GM21423 (cell line): ENCODE measurements around the gene C1QTNF6.

Experiments used
- ATAC-seq: cut with Tn5 transposase; IDR thresholded peaks from one replicate; pipeline ENCODE4 v1.9.1; 2021; ENCODE audit warnings: mild to moderate bottlenecking, moderate library complexity; ENCODE audit not compliant: unreplicated experiment

Gene C1QTNF6

DNA sequence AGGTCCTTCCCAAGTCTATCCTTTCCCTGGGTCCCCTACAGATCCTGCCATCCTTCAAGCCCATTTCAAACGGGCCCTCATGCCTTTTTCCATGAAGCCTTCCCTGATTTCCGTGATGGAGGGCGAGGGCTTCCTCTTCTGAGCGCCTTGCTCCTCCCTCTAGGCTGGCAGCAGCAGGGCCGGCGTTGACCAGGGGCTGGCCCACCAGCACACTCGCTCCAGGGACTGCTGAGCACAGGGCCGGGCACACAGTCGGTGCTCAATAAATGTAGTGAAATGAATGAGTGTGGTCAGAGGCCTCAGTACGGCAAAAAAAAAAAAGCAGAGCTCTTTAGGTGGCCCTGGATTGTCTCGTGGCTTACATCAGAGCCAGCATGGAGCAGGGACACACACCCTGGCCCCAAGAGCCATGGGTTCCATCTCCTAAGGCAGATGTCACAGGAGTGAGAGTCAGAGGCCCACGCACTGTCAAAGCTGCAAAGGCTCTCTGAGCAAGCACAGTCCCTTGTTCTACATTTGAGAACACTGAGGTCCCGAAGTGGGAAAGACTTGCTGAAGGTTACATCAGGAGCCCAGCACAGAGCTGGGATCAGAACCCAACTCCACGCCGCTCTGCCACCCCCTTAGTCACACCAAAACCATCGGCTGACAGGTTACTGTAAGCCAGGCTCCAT, 41.4 kb downstream of the C1QTNF6 start:
- no peak for ATAC-seq

DNA sequence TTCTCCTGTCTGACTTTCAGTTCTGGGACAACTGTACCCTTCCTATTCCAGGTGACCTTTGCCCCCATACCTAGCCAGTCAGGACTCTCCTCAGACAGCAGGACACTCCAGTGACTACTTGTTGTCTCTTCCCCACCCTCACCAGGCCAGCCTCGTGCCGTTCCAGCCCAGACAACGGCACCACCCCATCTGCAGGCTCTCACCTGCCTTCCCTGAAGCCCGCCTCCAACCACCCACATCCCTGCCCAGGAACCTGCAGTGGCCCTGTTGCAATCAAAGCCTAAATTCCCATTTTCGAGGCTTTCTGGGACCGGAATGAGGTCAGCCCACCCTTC, 42.0 kb downstream of the C1QTNF6 start:
- no peak for ATAC-seq

DNA sequence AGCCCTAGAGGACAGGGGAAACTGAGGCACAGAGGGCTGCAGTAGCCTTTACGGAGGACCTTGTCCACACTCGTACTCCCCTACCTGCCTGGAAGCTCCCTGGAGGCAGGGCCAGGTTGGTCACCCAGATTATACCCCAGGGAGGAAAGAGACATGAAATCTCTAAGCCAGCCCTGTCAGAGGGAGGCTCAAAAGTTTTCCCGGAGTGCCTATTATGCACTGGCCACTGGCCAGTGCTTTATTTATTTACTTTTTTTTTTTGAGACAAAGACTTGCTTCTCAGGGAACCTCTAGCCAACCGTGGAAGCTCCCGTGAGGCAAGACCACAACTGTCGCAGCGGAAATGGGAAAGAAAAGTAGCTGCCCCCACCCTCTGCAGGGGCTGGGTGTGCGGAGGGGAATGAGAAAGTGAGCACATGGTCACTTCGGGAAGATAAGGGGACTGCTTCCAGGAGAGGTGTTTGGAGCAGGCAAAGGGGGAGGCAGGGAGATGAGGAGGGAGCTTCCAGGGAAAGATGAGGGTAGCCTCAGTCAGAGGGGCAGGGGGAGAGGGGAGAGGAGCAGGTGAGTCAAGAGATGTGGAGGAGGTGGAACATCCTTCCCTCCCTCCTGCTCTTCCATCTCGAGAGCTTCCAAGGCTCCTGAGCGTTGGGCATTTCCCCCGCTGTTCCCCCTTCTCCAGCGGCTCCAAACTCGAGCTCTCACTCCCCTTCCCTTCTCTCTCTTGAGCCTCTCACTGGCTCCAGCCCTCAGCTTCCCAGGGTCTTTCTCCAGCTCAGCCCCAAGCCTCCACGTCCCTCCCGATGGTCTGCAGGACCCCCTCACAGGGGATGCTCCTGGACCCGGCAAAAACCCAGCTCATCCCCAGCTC, 42.6 kb downstream of the C1QTNF6 start:
- no peak for ATAC-seq

DNA sequence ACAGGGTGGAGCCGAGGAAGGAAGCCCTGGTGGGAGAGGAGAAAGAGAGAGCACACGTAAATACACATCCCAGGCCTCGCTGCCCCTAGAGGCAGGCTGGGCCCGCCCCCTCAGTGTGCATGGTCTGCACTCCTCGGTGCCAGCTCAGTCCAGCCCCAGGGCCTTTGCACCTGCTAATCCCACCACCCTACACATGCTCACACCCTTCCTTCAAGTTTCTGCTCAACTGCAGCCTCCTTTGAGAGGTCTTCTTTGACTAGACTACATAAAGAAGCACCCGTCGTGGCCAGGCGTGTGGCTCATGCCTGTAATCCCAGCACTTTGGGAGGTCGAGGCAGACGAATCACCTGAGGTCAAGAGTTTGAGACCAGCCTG, 43.9 kb downstream of the C1QTNF6 start:
- no peak for ATAC-seq

DNA sequence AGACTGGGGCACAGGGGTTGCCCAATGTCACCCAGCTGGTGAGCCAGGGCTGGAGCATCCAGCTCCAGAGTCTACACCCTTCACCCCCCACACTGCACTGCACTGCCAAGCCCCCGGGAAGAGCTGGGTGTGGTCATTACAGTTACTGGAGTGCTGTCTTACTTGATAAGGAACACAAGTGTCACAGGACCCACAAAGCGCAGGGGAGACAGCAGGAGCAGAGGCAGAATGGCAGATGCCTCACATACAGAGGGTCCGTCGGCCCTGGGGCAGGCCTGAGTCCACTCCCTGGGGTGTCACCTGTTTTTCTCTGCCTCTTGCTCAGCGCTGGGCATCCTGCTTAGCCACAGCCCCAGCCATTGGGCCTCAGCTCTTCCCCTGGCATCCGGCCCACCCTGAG, 46.1 kb downstream of the C1QTNF6 start:
- no peak for ATAC-seq

DNA sequence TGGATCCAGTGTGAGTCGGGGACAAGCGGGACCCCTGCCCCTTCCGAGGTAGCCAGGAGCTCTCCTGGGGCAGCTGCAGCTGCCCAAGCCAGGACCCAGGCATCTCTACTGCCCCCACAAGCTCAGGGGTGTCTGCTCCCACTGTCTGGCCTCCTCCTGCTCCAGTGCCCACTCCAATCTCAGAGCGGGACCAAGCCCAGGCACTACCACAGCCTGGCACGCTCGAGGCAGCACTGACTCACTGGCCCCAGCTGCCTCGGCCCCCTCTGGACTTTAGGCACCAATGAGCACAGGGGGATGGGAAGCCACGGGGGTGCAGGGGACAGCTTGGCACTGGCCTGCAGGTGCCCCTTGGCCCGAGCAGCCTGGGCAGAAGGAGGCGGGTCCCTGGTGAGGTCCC, 46.6 kb downstream of the C1QTNF6 start:
- ATAC-seq, result no peak

DNA sequence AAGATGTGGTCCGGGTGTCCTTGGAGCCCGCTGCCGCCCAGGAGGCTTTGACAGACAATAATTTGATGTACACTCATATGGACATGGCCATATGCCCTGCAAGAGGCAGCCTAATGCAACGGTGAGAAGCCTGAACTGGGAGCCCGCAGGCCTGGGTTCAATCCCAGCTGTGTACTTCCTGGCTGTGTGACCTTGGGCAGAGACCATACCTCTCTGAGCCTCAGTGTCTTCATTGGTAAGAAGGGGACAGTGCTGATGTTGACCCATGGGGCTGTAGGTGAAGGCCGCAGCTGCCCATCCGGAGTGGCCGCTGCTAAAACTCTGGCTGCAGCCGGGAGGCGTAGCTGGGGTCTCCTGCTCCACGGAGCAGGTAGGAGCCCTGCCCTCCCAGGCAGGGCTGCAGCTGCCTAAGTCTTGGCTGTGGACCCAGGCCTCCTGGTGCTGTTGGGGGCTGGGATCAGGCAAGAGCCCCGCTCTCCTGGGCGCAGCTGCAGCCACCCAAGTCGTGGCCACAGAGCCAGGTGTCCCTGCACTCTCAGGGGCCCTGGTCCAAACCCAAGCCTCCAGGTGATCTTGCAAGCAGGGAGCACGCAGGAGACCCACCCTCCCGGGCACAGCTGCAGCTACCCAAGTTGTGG, 47.2 kb downstream of the C1QTNF6 start:
- ATAC-seq, result no peak

DNA sequence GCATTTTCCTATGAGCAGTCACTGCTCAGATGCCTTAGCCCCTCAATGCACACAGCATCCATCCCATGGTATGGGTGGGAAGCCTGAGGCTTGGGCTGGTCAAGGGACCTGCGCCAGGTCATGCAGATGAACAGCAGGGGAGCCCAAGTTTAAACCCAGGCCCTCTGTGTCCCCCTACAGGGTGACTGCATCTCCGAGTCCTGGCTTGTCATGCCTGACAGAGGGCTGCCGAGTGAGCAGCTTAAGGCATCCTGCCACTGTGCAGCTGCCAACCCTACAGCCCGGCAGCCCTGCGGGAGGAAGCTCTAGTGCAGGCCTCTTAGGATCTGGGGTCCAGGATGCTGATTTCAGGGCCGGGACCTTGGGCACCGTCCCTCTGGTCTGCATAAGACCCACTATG, 48.3 kb downstream of the C1QTNF6 start:
- ATAC-seq, result no peak

DNA sequence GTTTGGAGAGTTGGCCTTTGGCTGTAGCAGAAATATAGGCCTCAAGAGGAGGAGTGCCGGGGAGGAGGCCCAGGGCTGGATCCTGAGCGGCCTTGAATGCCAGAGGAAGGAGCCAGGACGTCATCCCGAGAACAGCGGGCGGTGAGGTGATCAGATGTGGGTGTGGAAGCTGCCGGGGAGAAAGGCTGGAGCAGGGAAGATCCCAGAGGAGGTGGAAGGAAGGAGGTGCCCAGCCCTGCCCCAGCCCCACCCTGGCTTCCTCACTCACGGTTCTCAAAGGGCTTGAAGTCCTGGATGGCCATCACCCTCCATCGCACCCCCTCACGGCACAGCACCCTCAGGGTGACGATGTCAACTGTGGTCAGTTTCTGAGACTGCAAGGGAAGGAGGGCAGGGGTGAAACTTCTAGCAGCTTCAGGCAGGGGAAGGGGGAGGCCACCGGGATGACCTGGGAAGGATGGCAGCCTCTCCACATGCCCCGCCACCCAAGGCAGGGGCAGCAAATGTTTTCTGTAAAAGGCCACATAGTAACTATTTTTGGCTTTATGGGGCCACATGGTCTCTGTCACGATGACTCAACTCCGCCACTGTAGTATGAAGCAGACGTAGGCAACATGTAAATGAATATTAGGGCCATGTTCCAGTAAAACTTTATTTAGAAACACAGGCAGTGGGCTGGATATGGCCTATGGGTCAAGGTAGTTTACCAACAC, 49.0 kb downstream of the C1QTNF6 start:
- no peak for ATAC-seq

DNA sequence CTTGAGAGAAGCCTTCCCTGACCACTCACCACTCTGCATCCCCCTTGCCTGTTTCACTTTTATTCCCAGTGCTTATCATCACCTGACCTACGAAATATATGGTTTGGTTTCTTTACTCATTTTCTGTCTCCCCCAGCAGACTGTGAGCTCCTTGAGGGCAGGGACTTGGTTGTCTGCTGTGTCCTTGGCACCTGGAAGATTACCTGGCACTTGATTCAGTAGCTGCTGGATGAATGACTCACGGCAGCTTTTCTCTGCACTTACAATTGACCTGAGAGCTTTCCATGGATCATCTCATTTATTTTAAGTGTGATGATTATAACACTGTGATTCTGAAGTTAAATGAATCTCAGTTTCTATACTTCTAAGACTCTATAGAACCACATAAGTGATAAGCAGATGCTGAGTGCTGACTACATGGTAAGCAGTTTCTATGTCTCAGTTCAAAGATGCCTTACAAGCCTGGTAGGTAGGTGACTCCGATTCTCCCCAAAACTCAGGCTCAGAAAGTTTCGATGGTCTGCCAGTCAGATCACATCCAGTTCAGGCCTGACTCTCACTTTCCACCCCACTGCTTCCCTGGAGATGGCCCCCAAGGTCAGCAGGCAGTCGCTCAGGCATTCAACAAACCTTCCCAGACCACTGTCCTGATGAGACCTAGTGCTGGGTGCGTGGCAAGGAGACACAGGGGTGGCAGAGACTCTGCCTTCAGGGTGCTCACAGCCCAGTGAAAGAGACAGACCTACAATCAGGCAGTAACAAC, 50.0 kb downstream of the C1QTNF6 start:
- no peak for ATAC-seq

DNA sequence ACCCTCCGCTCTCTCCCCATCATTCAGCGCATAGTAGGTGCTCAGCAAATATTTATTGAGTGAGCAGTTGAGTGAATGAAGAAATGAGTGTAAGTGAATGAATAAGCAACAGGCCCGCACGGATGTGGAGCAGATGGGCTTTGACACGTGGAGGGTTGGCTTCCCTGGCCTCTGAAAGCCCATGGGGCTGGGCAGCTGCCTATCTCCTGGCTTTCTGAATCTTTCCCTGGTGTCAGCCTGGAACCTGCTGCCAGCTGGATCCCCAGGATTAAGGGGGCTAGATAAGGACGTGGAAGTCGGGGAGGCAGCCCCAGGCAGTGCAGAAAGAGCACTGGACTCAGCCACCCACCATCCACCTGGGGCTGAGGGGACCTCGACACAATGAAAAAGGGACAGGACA, 50.9 kb downstream of the C1QTNF6 start:
- no peak for ATAC-seq

DNA sequence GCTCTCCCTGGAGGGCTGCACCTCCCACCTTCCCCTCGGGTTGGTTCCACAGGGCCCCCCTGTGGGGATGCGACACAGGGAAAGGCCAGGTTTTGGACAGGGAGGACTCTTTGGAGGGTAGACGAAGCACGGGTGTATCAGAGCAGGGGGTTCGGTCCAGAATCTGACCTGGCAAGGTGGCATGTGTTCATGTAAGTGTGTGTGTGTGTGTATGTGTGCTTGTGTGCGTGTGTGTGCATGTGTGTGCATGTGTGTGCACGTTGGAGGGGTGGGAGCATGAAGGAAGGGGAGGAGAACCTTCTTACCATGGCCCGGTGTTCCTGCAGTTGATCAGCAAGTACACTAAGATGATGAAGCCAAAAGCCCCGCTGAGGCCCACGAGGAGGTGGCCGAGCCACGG, 53.0 kb downstream of the C1QTNF6 start:
- no peak for ATAC-seq

DNA sequence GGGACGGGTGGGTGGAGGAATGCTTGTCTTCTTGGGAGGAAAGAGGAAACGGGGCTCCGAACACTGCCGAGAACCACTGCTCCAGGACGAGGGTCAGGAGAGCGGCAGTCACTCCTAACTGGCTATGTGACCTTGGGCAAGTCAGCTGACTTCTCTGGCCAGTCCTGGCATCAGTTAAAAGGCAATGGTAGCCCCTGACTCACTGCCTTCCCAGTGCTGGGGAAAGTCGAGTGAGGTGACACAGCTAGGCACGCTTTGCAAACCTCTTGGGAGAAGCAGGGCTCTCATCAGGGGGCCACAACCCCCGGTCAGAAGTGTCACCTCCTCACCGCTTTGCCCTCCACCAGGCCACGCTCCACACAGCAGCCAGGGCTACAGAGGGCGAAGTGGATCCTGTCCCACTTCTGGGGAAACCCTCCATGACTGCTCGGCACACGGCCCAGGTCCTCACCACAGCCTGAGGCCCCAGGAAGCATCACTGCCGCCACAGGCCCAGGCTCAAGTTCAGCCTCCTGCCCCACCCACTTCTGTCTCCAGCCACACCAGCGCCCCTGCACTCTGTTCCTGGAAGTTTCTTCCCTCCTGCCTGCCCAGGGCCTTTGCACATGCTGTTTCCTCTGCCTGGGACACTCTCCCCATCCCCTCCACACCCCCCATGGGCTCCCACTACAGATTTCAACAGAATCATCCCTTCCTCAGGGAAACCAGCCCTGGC, 54.6 kb downstream of the C1QTNF6 start:
- ATAC-seq, result no peak

DNA sequence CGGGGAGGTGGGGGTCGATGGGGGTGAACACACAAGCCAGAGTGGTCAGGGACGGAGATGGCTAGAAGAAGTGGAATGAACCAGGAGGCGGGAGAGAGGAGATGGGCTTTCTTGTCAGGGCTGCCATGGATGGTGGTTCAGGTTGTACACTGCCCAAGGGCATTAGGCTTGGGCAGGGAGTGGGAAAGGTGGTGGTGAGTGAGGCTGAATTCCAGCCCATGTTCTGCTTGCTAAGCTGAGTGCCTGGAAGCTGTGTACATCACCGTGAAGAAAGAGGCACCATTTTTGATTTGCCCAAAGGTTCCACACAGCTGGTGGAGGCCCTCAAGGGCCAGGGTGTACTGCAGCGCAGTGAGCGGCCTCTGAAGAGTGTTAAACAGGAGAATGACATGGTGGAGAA, 55.3 kb downstream of the C1QTNF6 start:
- ATAC-seq, result no peak
